ENCODE data around the gene CDC123.
"Not testable (repeated sequence)": the region's sequence is repeated elsewhere in the genome, so short reads cannot be mapped to it uniquely, and the experiment has no call there.

Gene CDC123

DNA sequence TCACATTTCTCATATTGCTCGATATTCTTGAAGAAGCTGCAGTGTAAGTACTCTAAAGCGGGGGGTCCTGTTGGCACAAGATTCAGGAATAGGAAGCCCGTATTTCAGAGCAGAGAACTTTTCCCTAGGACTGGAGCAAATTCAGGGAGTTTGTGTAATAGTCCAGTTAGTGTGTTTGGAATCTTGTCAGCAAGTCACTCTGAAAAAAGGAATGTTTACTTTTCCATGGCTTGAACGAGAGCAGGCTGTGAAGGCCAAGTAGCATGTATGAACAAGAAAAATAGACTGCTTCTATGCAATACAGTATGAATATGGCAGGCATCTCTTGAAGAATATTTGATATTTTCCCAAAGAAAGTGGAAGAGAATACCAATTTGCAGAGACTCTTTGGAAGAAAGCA lies 39.8 kb downstream of the CDC123 start:
- FAIRE-seq: no peak

DNA sequence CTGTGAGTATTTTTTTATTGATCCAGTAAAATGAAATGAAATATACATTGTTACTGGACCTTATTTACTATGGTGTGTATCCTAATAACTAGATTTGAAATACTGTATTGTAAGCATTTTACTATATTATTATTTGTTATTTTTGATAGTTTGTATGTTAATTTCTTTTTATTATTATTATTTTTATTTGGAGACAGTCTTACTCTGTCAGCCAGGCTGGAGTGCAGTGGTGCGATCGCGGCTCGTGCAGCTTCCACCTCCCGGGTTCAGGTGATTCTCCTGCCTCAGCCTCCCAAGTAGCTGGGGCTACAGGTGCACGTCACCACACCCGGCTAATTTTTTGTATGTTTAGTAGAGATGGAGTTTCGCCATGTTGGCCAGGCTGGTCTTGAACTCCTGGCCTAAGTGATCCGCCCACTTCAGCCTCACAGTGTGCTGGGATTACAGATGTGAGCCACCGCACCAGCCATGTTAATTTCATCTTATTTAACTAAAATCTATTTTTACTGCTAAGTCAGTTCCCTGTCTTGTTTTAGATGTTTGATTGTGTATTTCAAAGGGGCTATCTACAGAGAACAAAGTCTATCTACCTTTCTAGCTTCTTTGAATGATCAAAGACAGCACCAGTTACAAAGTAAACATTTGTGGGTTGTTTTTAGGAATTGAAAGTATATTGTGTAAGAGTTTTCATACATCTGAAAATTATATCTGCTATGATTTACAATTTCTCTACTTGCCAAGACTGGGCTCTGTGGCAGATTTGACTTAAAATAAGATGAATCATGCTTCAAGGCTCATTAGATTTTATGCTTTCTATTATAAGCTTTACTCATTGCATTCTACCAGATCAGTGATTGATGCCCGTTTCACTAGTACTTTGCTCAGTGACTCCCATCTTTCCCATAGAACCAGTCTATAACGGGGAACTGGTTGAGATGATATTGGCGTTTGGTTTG lies 41.6 kb downstream of the CDC123 start:
- no peak for FAIRE-seq

- no peak for FAIRE-seq
Measured at GRCh38 chr10:12238821-12239220, 42.8 kb downstream of the CDC123 start.

- no peak for FAIRE-seq
Measured at GRCh38 chr10:12241810-12242529, 46.0 kb downstream of the CDC123 start.

DNA sequence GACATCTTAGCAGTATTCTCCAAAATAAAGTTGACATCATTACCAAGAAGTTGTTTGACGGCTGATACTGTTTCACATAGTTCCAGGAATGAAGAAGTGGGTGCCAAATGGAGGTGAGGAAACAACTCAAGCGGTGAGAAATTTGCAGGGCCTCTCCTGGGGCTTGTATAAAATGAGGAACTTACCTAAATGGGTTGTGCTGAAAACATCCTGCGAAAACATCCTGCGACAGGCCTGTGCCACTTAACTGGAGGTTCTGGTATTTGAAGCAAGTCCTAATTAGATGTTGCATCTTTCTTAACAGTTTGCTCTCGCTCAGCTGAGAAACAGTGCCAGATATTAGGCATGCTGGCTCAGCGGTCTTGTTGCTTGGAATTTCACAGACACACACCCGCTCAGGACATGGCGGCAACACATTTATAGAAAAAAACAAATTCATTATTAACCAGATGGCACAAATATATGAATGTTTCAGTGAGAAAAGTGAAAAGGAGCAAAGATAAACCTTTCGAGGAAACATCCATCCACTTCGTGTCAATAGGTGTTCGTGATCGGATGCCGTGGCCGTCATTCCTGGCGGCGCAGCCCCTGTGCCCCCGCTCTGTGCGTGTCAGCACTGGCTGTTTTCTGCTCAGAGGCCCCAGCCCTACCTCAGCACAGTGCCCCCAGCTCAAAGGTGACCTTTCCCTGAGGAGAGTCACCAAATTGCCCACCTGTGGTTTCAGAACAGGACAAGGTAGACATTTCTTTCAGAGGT lies 48.1 kb downstream of the CDC123 start:
- no peak for FAIRE-seq

- FAIRE-seq: no peak
Measured at GRCh38 chr10:12250181-12250580, 54.2 kb downstream of the CDC123 start.

- FAIRE-seq: not testable (repeated sequence)
Measured at GRCh38 chr10:12250702-12251101, 54.7 kb downstream of the CDC123 start.

- FAIRE-seq: no peak
Measured at GRCh38 chr10:12251581-12251980, 55.6 kb downstream of the CDC123 start.

GRCh38 chr10:12252882-12253546 lies 57.0 kb downstream of the CDC123 start:
- no peak for FAIRE-seq

DNA sequence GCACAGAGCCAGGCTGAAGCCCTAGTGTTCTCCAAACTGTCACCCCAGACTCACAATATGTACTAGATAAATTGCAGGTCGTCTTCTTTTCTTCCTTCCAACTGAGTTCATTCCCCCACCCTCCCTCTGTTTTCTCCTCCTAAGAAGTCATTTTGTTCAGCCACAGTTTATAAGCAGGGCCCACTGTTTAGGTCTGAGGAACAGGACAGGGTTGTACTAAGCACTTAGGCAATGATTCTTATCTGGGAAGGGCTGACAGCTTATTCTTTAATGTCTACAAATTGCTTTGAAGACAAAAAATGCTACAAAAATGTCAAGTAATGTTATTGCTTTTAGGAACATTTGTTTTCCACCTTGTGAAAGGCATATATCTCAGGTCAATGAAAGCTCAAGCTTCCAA lies 59.1 kb downstream of the CDC123 start:
- no peak for FAIRE-seq

- FAIRE-seq: no peak
Measured at GRCh38 chr10:12259988-12260387, 64.0 kb downstream of the CDC123 start.

- no peak for FAIRE-seq
Measured at GRCh38 chr10:12262278-12262981, 66.4 kb downstream of the CDC123 start.

GRCh38 chr10:12264204-12264940 lies 68.4 kb downstream of the CDC123 start:
- FAIRE-seq: no peak

DNA sequence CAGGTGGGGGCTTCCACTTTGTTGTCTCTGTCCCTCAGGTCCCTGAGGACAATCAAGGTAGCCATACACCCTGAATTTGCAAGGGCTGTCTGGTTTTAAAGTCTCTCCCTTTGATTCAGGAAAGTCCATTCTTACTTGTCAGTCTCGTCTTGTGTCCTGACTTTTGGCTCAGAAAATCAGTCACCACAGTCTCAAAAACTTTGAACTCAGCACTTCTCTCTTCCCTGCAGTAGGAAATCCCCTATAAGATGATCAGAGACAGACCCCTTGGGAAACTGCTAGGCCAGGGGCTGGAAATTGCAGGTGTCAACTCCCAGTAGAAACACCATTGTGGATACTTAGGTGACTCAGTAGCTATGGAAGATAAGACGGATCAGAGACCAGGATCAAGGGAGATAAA lies 73.1 kb downstream of the CDC123 start:
- no peak for FAIRE-seq

- no peak for FAIRE-seq
Measured at GRCh38 chr10:12271210-12271540, 75.2 kb downstream of the CDC123 start.

- not testable (repeated sequence) for FAIRE-seq
Measured at GRCh38 chr10:12277862-12278261, 81.9 kb downstream of the CDC123 start.

DNA sequence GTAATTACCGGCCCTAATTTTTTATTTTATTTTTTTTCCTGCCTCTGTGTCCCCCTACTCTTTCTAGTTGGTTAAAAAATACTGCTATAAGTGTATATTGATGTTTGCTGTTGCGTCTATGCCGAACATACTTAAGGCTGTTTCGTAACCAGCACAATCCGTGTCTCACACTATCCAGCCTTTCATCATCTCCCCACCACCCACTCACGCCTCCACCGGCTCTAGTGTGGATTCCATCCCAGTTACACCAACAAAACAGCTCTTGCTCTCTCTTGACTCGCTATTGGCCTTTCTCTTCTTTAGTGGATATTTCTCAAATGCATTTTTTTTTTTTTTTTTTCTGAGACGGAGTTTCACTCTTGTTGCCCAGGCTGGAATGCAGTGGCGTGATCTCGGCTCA lies 83.3 kb downstream of the CDC123 start:
- no peak for FAIRE-seq

- FAIRE-seq: no peak
Measured at GRCh38 chr10:12287772-12288171, 91.8 kb downstream of the CDC123 start.

- FAIRE-seq: not testable (repeated sequence)
Measured at GRCh38 chr10:12297784-12298183, 101.8 kb downstream of the CDC123 start.

GRCh38 chr10:12299222-12299965 lies 103.4 kb downstream of the CDC123 start:
- FAIRE-seq: no peak
